ENCODE data around the gene ASNS. TPM values are rescaled to one million over a fixed set of nuclear protein-coding genes. Genes with fewer than 3 reads are reported as not detected.

ASNS gene
- total RNA-seq, 1 experiment from 2014 or later = 95.1 TPM

- Histone ChIP-seq H2BK120ac (ENCODE audit: low read depth, low read length, poor library complexity, severe bottlenecking) (no peak overlapping the region), H3K14ac (ENCODE audit: insufficient read depth, low read length) (no peak overlapping the region), H3T11ph (ENCODE audit: low read length) (no peak overlapping the region), H3K18ac (ENCODE audit: insufficient read length, low read depth, low read length) (no peak overlapping the region), H2BK20ac (ENCODE audit: low read depth, low read length, poor library complexity, severe bottlenecking) (no peak overlapping the region), H4K5ac (ENCODE audit: insufficient read length, low read depth, low read length) (no peak overlapping the region), H3K56ac (ENCODE audit: insufficient read length, low read depth, low read length) (no peak overlapping the region), H3K4me1 (ENCODE audit: insufficient read depth, low read length) (no peaks in the 10 kb centered on the region), H3K4me2 (ENCODE audit: insufficient read depth, insufficient read length, low read length) (no peak overlapping the region), H3K27me3 (ENCODE audit: insufficient read depth, low read length) (no peaks in the 10 kb centered on the region), H2AK5ac (ENCODE audit: insufficient read length, low read length) (no peak overlapping the region), H3K23me2 (ENCODE audit: insufficient read length, low read depth, low read length, poor library complexity, severe bottlenecking) (no peaks in the 10 kb centered on the region), H2AFZ (ENCODE audit: low read length) (no peak overlapping the region), H4K8ac (replicated peaks; ENCODE audit: insufficient read length, low read depth, low read length) (no peak overlapping the region), H4K91ac (ENCODE audit: insufficient read length, low read depth, low read length) (no peak overlapping the region), H2BK15ac (ENCODE audit: low read depth, low read length) (no peak overlapping the region), H3K9ac (ENCODE audit: extremely low read depth, insufficient read length, low read length) (no peak overlapping the region), H3K27ac (ENCODE audit: insufficient read length, low read depth, low read length) (no peak overlapping the region), H3K23ac (ENCODE audit: insufficient read length, low read depth, low read length) (no peak overlapping the region), H2BK12ac (ENCODE audit: insufficient read length, low read depth, low read length) (no peak overlapping the region), H3K4ac (ENCODE audit: low read depth, low read length) (no peak overlapping the region), H4K20me1 (ENCODE audit: control insufficient read depth, insufficient read depth, insufficient read length) (no peaks in the 10 kb centered on the region), H3K79me2 (ENCODE audit: insufficient read depth, low read length) (no peaks in the 10 kb centered on the region), H3K9me3 (ENCODE audit: control insufficient read depth, low read depth, low read length) (no peaks in the 10 kb centered on the region), H2BK5ac (ENCODE audit: insufficient read length, low read length) (no peak overlapping the region), H3K79me1 (ENCODE audit: insufficient read depth, low read depth, low read length, poor library complexity, severe bottlenecking) (no peaks in the 10 kb centered on the region)
- no peak overlapping the region for H3K27ac Mint-ChIP-seq
- H3K4me3 Mint-ChIP-seq = no peak overlapping the region
- DNase-seq = no peak
- H3K4me1 Mint-ChIP-seq = no peaks in the 10 kb centered on the region
- TF ChIP-seq, protein P1, sequence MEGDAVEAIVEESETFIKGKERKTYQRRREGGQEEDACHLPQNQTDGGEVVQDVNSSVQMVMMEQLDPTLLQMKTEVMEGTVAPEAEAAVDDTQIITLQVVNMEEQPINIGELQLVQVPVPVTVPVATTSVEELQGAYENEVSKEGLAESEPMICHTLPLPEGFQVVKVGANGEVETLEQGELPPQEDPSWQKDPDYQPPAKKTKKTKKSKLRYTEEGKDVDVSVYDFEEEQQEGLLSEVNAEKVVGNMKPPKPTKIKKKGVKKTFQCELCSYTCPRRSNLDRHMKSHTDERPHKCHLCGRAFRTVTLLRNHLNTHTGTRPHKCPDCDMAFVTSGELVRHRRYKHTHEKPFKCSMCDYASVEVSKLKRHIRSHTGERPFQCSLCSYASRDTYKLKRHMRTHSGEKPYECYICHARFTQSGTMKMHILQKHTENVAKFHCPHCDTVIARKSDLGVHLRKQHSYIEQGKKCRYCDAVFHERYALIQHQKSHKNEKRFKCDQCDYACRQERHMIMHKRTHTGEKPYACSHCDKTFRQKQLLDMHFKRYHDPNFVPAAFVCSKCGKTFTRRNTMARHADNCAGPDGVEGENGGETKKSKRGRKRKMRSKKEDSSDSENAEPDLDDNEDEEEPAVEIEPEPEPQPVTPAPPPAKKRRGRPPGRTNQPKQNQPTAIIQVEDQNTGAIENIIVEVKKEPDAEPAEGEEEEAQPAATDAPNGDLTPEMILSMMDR (conservative IDR thresholded peaks at IDR 0.05) = peak; percentile 28; the same call in 2 of the 3 replicates
- WGBS (ENCODE audit: extremely low coverage, insufficient read length, low lambda C conversion rate) = no CpG with 5 or more reads among the region's 3 CpGs
- peaks cover 1 to 20% (median 4%) of the 10 kb centered on the region in 3 experiments; a peak in 5 of 7 replicates for H3K36me3 Mint-ChIP-seq (ENCODE audit: insufficient read depth in 1 of 3, low read depth in 3 of 3)
- peaks cover 18 to 20% of the 10 kb centered on the region in 2 experiments for H3K9me3 Mint-ChIP-seq
- H3K27me3 Mint-ChIP-seq (ENCODE audit: low read depth) = peaks cover 8% of the 10 kb centered on the region
Observed at GRCh38 chr7:97844036-97844435, 28.2 kb downstream of the ASNS start.
